ENCODE measurements around the gene HES3. TPM values are rescaled to one million over a fixed set of nuclear protein-coding genes. Genes with fewer than 3 reads are reported as not detected.

Gene HES3
- total RNA-seq, 4 donors from 2014 or later = not detected

DNA sequence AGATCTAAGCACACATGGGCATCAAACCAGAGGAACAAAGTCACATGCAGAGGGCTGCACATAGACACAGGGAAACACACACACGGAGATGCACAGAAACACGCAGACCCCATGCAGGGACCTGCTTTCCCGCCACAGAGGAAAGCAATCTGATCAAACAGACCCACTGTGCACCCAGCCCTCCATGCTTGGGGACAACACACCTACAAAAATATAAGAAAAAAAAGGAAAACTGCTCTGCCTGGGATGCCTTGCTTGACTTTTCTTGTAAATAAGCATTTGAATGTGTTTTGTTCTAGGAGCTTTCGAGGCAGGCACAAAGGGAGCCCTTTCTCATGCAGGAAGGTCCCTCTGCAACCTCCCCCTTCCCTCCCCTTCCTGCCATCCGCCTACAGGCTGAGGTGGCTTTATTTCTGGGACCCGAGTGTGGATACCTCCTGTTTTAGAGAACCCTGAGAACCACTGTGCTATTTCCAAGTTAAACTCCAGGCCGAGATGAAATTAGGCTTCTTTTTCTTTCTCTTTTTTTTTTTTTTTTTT lies 4.7 kb upstream of the HES3 start:
- DNase-seq = no peak
- intact Hi-C loops (cut with DNase I) = no loop called here
- peaks cover 0 to 1% (median 0%) of the 10 kb centered on the region in 3 donors for H3K36me3 ChIP-seq
- no peak for TF ChIP-seq CTCF (IDR thresholded peaks at IDR 0.05)
- no peak for TF ChIP-seq POLR2A (IDR thresholded peaks at IDR 0.05)
- 35 to 52% methylated on average over 7 of the region's 7 CpGs for WGBS, 2 donors
- H3K27ac ChIP-seq = no peak overlapping the region
- peaks cover 11 to 36% (median 18%) of the 10 kb centered on the region in 3 donors for H3K4me1 ChIP-seq
- no peak overlapping the region for H3K4me3 ChIP-seq
- H3K9me3 ChIP-seq = no peaks in the 10 kb centered on the region
- peaks cover 25 to 60% (median 33%) of the 10 kb centered on the region in 4 donors for H3K27me3 ChIP-seq

- intact Hi-C loops (cut with DNase I) = loop anchor here (10.0 kb wide), 1 partner anchor 195 kb away; the partner anchor contains the start of gene KCNAB2
- H3K36me3 ChIP-seq = no peaks in the 10 kb centered on the region
- H3K4me3 ChIP-seq = no peak overlapping the region
- no peaks in the 10 kb centered on the region for H3K9me3 ChIP-seq
- peaks cover 5 to 34% (median 18%) of the 10 kb centered on the region in 3 donors for H3K4me1 ChIP-seq
- H3K27ac ChIP-seq = no peak overlapping the region
- 52 to 64% methylated on average over 8 to 16 of the region's 17 CpGs for WGBS, 2 donors
- H3K27me3 ChIP-seq = peaks cover 25 to 69% (median 36%) of the 10 kb centered on the region in 4 donors
- no peak for DNase-seq
- TF ChIP-seq CTCF (IDR thresholded peaks at IDR 0.05) (no peak), POLR2A (IDR thresholded peaks at IDR 0.05) (no peak)
Observed at GRCh38 chr1:6239950-6240768, 3.8 kb upstream of the HES3 start.

- TF ChIP-seq CTCF (IDR thresholded peaks at IDR 0.05) = no peak
- 27 to 38% methylated on average over 23 to 24 of the region's 33 CpGs for WGBS, 2 donors
- DNase-seq = no peak
- Histone ChIP-seq H3K4me1 (peaks cover 16 to 39% (median 29%) of the 10 kb centered on the region in 3 donors), H3K27me3 (peaks cover 25 to 80% (median 46%) of the 10 kb centered on the region in 4 donors), H3K27ac (no peak overlapping the region), H3K36me3 (no peaks in the 10 kb centered on the region), H3K4me3 (no peak overlapping the region), H3K9me3 (no peaks in the 10 kb centered on the region)
- intact Hi-C loops (cut with DNase I) = loop anchor here (10.0 kb wide), 1 partner anchor 196 kb away; the partner anchor contains the start of gene KCNAB2
Observed at GRCh38 chr1:6241107-6241886, 2.7 kb upstream of the HES3 start.

- no peak for TF ChIP-seq CTCF (IDR thresholded peaks at IDR 0.05)
- TF ChIP-seq POLR2A (IDR thresholded peaks at IDR 0.05) = no peak
- peaks cover 25 to 89% (median 48%) of the 10 kb centered on the region in 4 donors for H3K27me3 ChIP-seq
- H3K9me3 ChIP-seq = no peaks in the 10 kb centered on the region
- 3 to 6% methylated on average over 14 to 31 of the region's 99 CpGs for WGBS, 2 donors
- no peaks in the 10 kb centered on the region for H3K36me3 ChIP-seq
- H3K27ac ChIP-seq = no peak overlapping the region
- intact Hi-C loops (cut with DNase I) = loop anchor here (10.0 kb wide), 1 partner anchor 197 kb away; the partner anchor contains the start of gene KCNAB2
- H3K4me3 ChIP-seq = peak overlapping the region in 3 of 4 donors; percentile 6 to 53 (median 27)
- H3K4me1 ChIP-seq = peaks cover 25 to 45% (median 29%) of the 10 kb centered on the region in 3 donors
- DNase-seq = no peak
Observed at GRCh38 chr1:6241887-6242740, 1.9 kb upstream of the HES3 start.

Data from esophagus squamous epithelium (tissue), 5 donors.